ENCODE results near the gene TREML1. TPM values are rescaled to one million over a fixed set of nuclear protein-coding genes. Genes with fewer than 3 reads are reported as not detected.
"Not testable (repeated sequence)": the region's sequence is repeated elsewhere in the genome, so short reads cannot be mapped to it uniquely, and the experiment has no call there.

The TREML1 gene
- total RNA-seq, 6 donors from 2014 or later = 2.6 to 6.3 (median 4.4) TPM; not detected in 2

GRCh38 chr6:41122918-41123317 lies 31.2 kb downstream of the TREML1 start:
- H3K9me3 ChIP-seq = no peaks in the 10 kb centered on the region
- ATAC-seq (ENCODE audit: low FRiP score in 2 of 2) = no peak
- peaks cover 0 to 7% (median 0%) of the 10 kb centered on the region in 4 donors for H3K4me1 ChIP-seq
- H3K4me3 ChIP-seq = no peak overlapping the region
- TF ChIP-seq POLR2AphosphoS5 (IDR thresholded peaks at IDR 0.05) (no peak), POLR2A (IDR thresholded peaks at IDR 0.05) (no peak), EP300 (IDR thresholded peaks at IDR 0.05) (no peak)
- TF ChIP-seq, protein P1, sequence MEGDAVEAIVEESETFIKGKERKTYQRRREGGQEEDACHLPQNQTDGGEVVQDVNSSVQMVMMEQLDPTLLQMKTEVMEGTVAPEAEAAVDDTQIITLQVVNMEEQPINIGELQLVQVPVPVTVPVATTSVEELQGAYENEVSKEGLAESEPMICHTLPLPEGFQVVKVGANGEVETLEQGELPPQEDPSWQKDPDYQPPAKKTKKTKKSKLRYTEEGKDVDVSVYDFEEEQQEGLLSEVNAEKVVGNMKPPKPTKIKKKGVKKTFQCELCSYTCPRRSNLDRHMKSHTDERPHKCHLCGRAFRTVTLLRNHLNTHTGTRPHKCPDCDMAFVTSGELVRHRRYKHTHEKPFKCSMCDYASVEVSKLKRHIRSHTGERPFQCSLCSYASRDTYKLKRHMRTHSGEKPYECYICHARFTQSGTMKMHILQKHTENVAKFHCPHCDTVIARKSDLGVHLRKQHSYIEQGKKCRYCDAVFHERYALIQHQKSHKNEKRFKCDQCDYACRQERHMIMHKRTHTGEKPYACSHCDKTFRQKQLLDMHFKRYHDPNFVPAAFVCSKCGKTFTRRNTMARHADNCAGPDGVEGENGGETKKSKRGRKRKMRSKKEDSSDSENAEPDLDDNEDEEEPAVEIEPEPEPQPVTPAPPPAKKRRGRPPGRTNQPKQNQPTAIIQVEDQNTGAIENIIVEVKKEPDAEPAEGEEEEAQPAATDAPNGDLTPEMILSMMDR (IDR thresholded peaks at IDR 0.05) = no peak
- 86 to 92% methylated on average over 1 of the region's 1 CpG for WGBS, 2 donors
- DNase-seq = peak in 1 of 2 donors; percentile 36
- peaks cover 0 to 11% (median 2%) of the 10 kb centered on the region in 4 donors for H3K36me3 ChIP-seq
- H3K27ac ChIP-seq = no peak overlapping the region
- no peaks in the 10 kb centered on the region for H3K27me3 ChIP-seq

GRCh38 chr6:41122373-41122772 lies 31.8 kb downstream of the TREML1 start:
- H3K27ac ChIP-seq = no peak overlapping the region
- H3K36me3 ChIP-seq = peaks cover 0 to 11% (median 2%) of the 10 kb centered on the region in 4 donors
- TF ChIP-seq EP300 (IDR thresholded peaks at IDR 0.05) = no peak
- no peak overlapping the region for H3K4me3 ChIP-seq
- ATAC-seq (ENCODE audit: low FRiP score in 2 of 2) (peak in 1 of 2 donors; percentile 70), DNase-seq (peak in 1 of 2 donors; percentile 26)
- H3K4me1 ChIP-seq = peaks cover 0 to 7% (median 0%) of the 10 kb centered on the region in 4 donors
- no peaks in the 10 kb centered on the region for H3K27me3 ChIP-seq
- H3K9me3 ChIP-seq = no peaks in the 10 kb centered on the region
- WGBS, 2 donors = 65 to 75% methylated on average over 1 of the region's 1 CpG

- WGBS, 2 donors = 100% methylated on average over 1 of the region's 1 CpG
- DNase-seq (no peak), ATAC-seq (ENCODE audit: low FRiP score in 2 of 2) (no peak)
- no peak for TF ChIP-seq EP300 (IDR thresholded peaks at IDR 0.05)
- TF ChIP-seq POLR2AphosphoS5 (IDR thresholded peaks at IDR 0.05) = no peak
- TF ChIP-seq, protein P1 (IDR thresholded peaks at IDR 0.05) = no peak
- no peak for TF ChIP-seq POLR2A (IDR thresholded peaks at IDR 0.05)
- peaks cover 0 to 7% (median 0%) of the 10 kb centered on the region in 4 donors for H3K4me1 ChIP-seq
- H3K27me3 ChIP-seq = no peaks in the 10 kb centered on the region
- H3K4me3 ChIP-seq = no peak overlapping the region
- H3K9me3 ChIP-seq = no peaks in the 10 kb centered on the region
- peaks cover 0 to 11% (median 2%) of the 10 kb centered on the region in 4 donors for H3K36me3 ChIP-seq
- H3K27ac ChIP-seq = no peak overlapping the region
These were observed 34.1 kb downstream of the TREML1 start for GRCh38 chr6:41120058-41120457.

DNA sequence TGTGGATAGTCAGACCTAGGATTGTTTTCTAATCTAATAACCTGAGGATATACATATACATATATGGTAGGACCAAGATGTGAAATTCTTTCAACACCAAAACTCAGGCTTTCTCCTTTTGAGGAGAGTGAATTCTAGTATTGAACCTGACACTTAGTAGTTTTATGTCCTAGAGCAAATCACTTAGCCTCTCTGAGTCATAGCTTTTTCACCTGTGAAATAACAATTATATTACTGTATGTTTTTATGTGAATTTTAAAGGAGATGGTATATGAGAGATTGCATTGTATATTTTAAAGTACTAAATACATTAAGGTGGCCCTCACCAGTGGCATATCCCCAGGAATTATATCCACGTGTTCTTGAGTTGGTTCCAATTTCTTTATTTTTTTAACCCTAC lies 34.6 kb downstream of the TREML1 start:
- Histone ChIP-seq H3K4me1 (peaks cover 0 to 7% (median 0%) of the 10 kb centered on the region in 4 donors), H3K4me3 (no peak overlapping the region), H3K36me3 (peaks cover 0 to 11% (median 2%) of the 10 kb centered on the region in 4 donors), H3K27me3 (no peaks in the 10 kb centered on the region), H3K27ac (no peak overlapping the region), H3K9me3 (no peaks in the 10 kb centered on the region)
- ATAC-seq (ENCODE audit: low FRiP score in 2 of 2) (no peak), DNase-seq (no peak)
- TF ChIP-seq POLR2A (IDR thresholded peaks at IDR 0.05) (no peak), POLR2AphosphoS5 (IDR thresholded peaks at IDR 0.05) (no peak), EP300 (IDR thresholded peaks at IDR 0.05) (no peak)
- TF ChIP-seq, protein P1 (IDR thresholded peaks at IDR 0.05) = no peak
- 66% methylated on average over 1 of the region's 1 CpG for WGBS, 2 donors

GRCh38 chr6:41115027-41115426 lies 39.1 kb downstream of the TREML1 start:
- H3K27ac ChIP-seq; H3K27me3 ChIP-seq; H3K4me3 ChIP-seq; H3K4me1 ChIP-seq; H3K36me3 ChIP-seq; DNase-seq; H3K9me3 ChIP-seq; ATAC-seq (ENCODE audit: low FRiP score in 2 of 2): not testable (repeated sequence)
- 90% methylated on average over 2 of the region's 2 CpGs for WGBS, 2 donors

GRCh38 chr6:41111017-41111416 lies 43.1 kb downstream of the TREML1 start:
- no peak overlapping the region for H3K27ac ChIP-seq
- DNase-seq (no peak), ATAC-seq (ENCODE audit: low FRiP score in 2 of 2) (no peak)
- no peak overlapping the region for H3K4me3 ChIP-seq
- 72 to 74% methylated on average over 3 of the region's 3 CpGs for WGBS, 2 donors
- H3K36me3 ChIP-seq = peaks cover 0 to 4% (median 0%) of the 10 kb centered on the region in 4 donors
- no peaks in the 10 kb centered on the region for H3K9me3 ChIP-seq
- TF ChIP-seq, protein P1 (IDR thresholded peaks at IDR 0.05) = no peak
- TF ChIP-seq POLR2A (IDR thresholded peaks at IDR 0.05) = no peak
- no peak for TF ChIP-seq POLR2AphosphoS5 (IDR thresholded peaks at IDR 0.05)
- TF ChIP-seq EP300 (IDR thresholded peaks at IDR 0.05) = no peak
- H3K27me3 ChIP-seq = no peaks in the 10 kb centered on the region
- no peaks in the 10 kb centered on the region for H3K4me1 ChIP-seq

All from upper lobe of left lung (tissue), 6 donors.